DOHH2 (cell line): ENCODE data around the gene FKBP10.

Experiments
- H3F3A ChIP-seq: fragments of 200-600 bp; sonication (generic), shearing (Covaris generic); 2 replicates; pipeline ENCODE4 v1.6.0; 2016; ENCODE audit warnings: antibody characterized with exemption, mild to moderate bottlenecking; ENCODE audit not compliant: control insufficient read depth, insufficient read depth
- H3K27ac ChIP-seq: fragments of 200-600 bp; sonication (generic); 2 replicates; pipeline ENCODE4 v1.5.1; 2014; ENCODE audit warnings: low read depth, mild to moderate bottlenecking, low read length, moderate library complexity
- H3K27me3 ChIP-seq: fragments of 200-600 bp; sonication (generic); 2 replicates; pipeline ENCODE4 v1.6.1; 2014; ENCODE audit warnings: mild to moderate bottlenecking, low read length, mixed read lengths; ENCODE audit not compliant: control insufficient read depth
- H3K36me3 ChIP-seq: fragments of 200-600 bp; sonication (generic); 2 replicates; pipeline ENCODE4 v1.6.1; 2014; ENCODE audit warnings: mild to moderate bottlenecking, low read length, moderate library complexity, mixed read lengths; ENCODE audit not compliant: control insufficient read depth
- H3K4me1 ChIP-seq: fragments of 200-600 bp; sonication (generic); 2 replicates; pipeline ENCODE4 v1.6.1; 2014; ENCODE audit warnings: mild to moderate bottlenecking, low read length, mixed read lengths; ENCODE audit not compliant: control insufficient read depth
- H3K4me2 ChIP-seq: fragments of 200-600 bp; sonication (generic); 2 replicates; pipeline ENCODE4 v1.6.0; 2014; ENCODE audit warnings: mild to moderate bottlenecking, low read length, moderate library complexity
- H3K4me3 ChIP-seq: fragments of 200-600 bp; sonication (generic); 2 replicates; pipeline ENCODE4 v1.5.1; 2014; ENCODE audit warnings: mild to moderate bottlenecking, low read length, mixed read lengths
- H3K79me2 ChIP-seq: fragments of 200-600 bp; sonication (generic); 2 replicates; pipeline ENCODE4 v1.6.1; 2014; ENCODE audit warnings: mild to moderate bottlenecking, low read length, mixed read lengths; ENCODE audit not compliant: control insufficient read depth
- H3K9me2 ChIP-seq: fragments of 200-600 bp; sonication (generic); replicated peaks from 2 replicates; pipeline ENCODE4 v1.6.1; 2014; ENCODE audit warnings: mild to moderate bottlenecking, low read length, mixed read lengths; ENCODE audit not compliant: control insufficient read depth
- H3K9me3 ChIP-seq: fragments of 200-600 bp; sonication (generic); 2 replicates; pipeline ENCODE4 v1.6.1; 2014; ENCODE audit warnings: antibody characterized with exemption, low read length, mixed read lengths; ENCODE audit not compliant: control insufficient read depth, insufficient read depth
- H4K20me1 ChIP-seq: fragments of 200-600 bp; sonication (generic); 2 replicates; pipeline ENCODE4 v1.6.0; 2014; ENCODE audit warnings: low read depth, mild to moderate bottlenecking, antibody characterized with exemption, low read length, moderate library complexity; ENCODE audit not compliant: control insufficient read depth, insufficient read depth
- EZH2phosphoT487 ChIP-seq: fragments of 200-600 bp; sonication (generic); IDR thresholded peaks from 2 replicates; pipeline ENCODE4 v1.6.1; 2017; ENCODE audit warnings: borderline replicate concordance, mild to moderate bottlenecking, antibody characterized with exemption, low read length, moderate library complexity, mixed read lengths
- TF ChIP-seq, protein P1 (sequence below): fragments of 200-600 bp; sonication (generic); IDR thresholded peaks from one replicate; pipeline ENCODE4 v1.5.1; 2014; ENCODE audit warnings: antibody characterized with exemption, mild to moderate bottlenecking, low read depth, low read length; ENCODE audit not compliant: poor library complexity, severe bottlenecking

Gene FKBP10

DNA sequence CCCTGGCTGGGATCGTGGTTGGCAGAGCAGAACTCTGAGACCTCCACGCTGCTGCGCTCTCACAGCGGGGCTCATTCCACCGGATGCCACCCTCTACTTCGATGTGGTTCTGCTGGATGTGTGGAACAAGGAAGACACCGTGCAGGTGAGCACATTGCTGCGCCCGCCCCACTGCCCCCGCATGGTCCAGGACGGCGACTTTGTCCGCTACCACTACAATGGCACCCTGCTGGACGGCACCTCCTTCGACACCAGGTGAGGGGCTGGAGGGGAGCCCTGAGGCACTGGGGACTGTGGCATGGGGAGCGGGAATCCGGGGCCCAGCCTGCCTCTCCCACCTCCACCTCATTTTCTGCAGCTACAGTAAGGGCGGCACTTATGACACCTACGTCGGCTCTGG, 5.2 kb downstream of the FKBP10 start:
- Histone ChIP-seq H3K4me2 (peak overlapping the region; percentile 66), H3K27ac (no peak overlapping the region), H3K36me3 (no peaks in the 10 kb centered on the region), H3F3A (no peaks in the 10 kb centered on the region), H3K9me3 (no peaks in the 10 kb centered on the region), H3K4me1 (peaks cover 14% of the 10 kb centered on the region), H3K4me3 (0 out of 2 replicates have a peak overlapping the region, but pooled peaks have one; percentile 47), H3K27me3 (no peaks in the 10 kb centered on the region; the same call in none of the 2 replicates), H3K9me2 (no peaks in the 10 kb centered on the region), H4K20me1 (no peaks in the 10 kb centered on the region), H3K79me2 (no peaks in the 10 kb centered on the region)
- TF ChIP-seq, protein P1, sequence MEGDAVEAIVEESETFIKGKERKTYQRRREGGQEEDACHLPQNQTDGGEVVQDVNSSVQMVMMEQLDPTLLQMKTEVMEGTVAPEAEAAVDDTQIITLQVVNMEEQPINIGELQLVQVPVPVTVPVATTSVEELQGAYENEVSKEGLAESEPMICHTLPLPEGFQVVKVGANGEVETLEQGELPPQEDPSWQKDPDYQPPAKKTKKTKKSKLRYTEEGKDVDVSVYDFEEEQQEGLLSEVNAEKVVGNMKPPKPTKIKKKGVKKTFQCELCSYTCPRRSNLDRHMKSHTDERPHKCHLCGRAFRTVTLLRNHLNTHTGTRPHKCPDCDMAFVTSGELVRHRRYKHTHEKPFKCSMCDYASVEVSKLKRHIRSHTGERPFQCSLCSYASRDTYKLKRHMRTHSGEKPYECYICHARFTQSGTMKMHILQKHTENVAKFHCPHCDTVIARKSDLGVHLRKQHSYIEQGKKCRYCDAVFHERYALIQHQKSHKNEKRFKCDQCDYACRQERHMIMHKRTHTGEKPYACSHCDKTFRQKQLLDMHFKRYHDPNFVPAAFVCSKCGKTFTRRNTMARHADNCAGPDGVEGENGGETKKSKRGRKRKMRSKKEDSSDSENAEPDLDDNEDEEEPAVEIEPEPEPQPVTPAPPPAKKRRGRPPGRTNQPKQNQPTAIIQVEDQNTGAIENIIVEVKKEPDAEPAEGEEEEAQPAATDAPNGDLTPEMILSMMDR, result no peak
- TF ChIP-seq EZH2phosphoT487, result no peak

DNA sequence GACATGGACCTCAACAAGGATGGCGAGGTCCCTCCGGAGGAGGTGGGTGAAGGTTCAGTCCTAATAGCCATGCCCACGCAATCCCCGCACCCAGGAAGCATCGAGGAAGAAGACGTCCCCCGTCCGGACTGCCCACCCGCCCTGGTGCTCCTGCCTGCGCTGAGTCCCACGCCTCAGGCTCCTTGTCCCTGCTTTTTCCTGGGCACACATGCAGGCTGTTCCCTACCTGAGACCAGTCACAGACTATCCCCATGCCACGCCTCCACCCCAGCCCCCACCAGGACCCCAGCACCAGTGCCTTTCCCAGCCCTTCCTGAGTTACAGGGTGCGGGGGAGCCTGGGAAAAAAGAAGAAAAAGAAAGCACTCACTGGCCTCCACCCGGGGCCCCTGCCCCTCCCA, 9.0 kb downstream of the FKBP10 start:
- Histone ChIP-seq H3K27me3 (no peaks in the 10 kb centered on the region), H3K79me2 (no peaks in the 10 kb centered on the region), H3K4me2 (no peak overlapping the region), H3K4me1 (peaks cover 14% of the 10 kb centered on the region), H3K36me3 (peaks cover 10% of the 10 kb centered on the region; the same call in 1 of the 2 replicates), H3F3A (no peaks in the 10 kb centered on the region), H3K27ac (no peak overlapping the region), H3K9me3 (no peaks in the 10 kb centered on the region), H4K20me1 (no peaks in the 10 kb centered on the region), H3K4me3 (no peak overlapping the region), H3K9me2 (no peaks in the 10 kb centered on the region)
- no peak for TF ChIP-seq EZH2phosphoT487
- TF ChIP-seq, protein P1, result no peak

GRCh38 chr17:41822216-41823140, 9.7 kb downstream of the FKBP10 start:
- Histone ChIP-seq H3K79me2 (no peaks in the 10 kb centered on the region), H3K4me2 (no peak overlapping the region), H3K9me2 (no peaks in the 10 kb centered on the region), H3K4me1 (peaks cover 14% of the 10 kb centered on the region), H3K9me3 (no peaks in the 10 kb centered on the region), H3K27me3 (no peaks in the 10 kb centered on the region), H3K27ac (no peak overlapping the region), H3K4me3 (no peak overlapping the region), H3F3A (no peaks in the 10 kb centered on the region), H4K20me1 (no peaks in the 10 kb centered on the region), H3K36me3 (peaks cover 13% of the 10 kb centered on the region)
- TF ChIP-seq EZH2phosphoT487, result no peak
- TF ChIP-seq, protein P1, result no peak
